Activated T-helper 1 cell treated with anti-CD3 and anti-CD28 coated beads, Interleukin-2, amount 50 U/mL, for 16 hours (primary cell): ENCODE measurements around the gene GLRB.
"Not testable (repeated sequence)": the region's sequence is repeated elsewhere in the genome, so short reads cannot be mapped to it uniquely, and the experiment has no call there.

Source experiments
- DNase-seq, 2 donors: peaks; one replicate each; pipeline ENCODE4 v3.0.0-alpha.2; 2020; ENCODE audit warnings: low read depth in 1 of 2, low spot score in 1 of 2

The GLRB gene

GRCh38 chr4:157075811-157076577 lies at the start of gene GLRB:
Gene GLRB (plus strand): TSS chr4:157076150. CDS start chr4:157078025, 1,875 bp downstream.
- no peak for DNase-seq

GRCh38 chr4:157035471-157035870 lies 40.5 kb upstream of the GLRB start:
- no peak for DNase-seq

GRCh38 chr4:157040405-157040804 lies 35.5 kb upstream of the GLRB start:
- no peak for DNase-seq

GRCh38 chr4:157043131-157043530 lies 32.8 kb upstream of the GLRB start:
- no peak for DNase-seq

GRCh38 chr4:157045507-157046127 lies 30.3 kb upstream of the GLRB start:
- DNase-seq, result no peak

- no peak for DNase-seq
These were observed 27.7 kb upstream of the GLRB start for GRCh38 chr4:157048248-157048647.

- no peak for DNase-seq
These were observed 25.4 kb upstream of the GLRB start for GRCh38 chr4:157050561-157050960.

GRCh38 chr4:157052429-157053040 lies 23.4 kb upstream of the GLRB start:
- DNase-seq, result no peak

GRCh38 chr4:157057218-157057617 lies 18.7 kb upstream of the GLRB start:
- no peak for DNase-seq

- not testable (repeated sequence) for DNase-seq
These were observed 17.1 kb upstream of the GLRB start for GRCh38 chr4:157058899-157059298.

- DNase-seq, result no peak
These were observed 3.9 kb upstream of the GLRB start for GRCh38 chr4:157072002-157072401.

- DNase-seq, result no peak
These were observed 549 bp upstream of the GLRB start for GRCh38 chr4:157075401-157075800.

GRCh38 chr4:157076578-157076947 lies 613 bp downstream of the GLRB start:
- no peak for DNase-seq

GRCh38 chr4:157079441-157079840 lies 3.5 kb downstream of the GLRB start:
- DNase-seq, result no peak

GRCh38 chr4:157080605-157081004 lies 4.7 kb downstream of the GLRB start:
- DNase-seq, result no peak

- no peak for DNase-seq
These were observed 19.8 kb downstream of the GLRB start for GRCh38 chr4:157095716-157096115.

GRCh38 chr4:157096439-157096838 lies 20.5 kb downstream of the GLRB start:
- no peak for DNase-seq

- no peak for DNase-seq
These were observed 23.6 kb downstream of the GLRB start for GRCh38 chr4:157099506-157099905.

- no peak for DNase-seq
These were observed 28.6 kb downstream of the GLRB start for GRCh38 chr4:157104541-157104940.

- no peak for DNase-seq
These were observed 38.7 kb downstream of the GLRB start for GRCh38 chr4:157114671-157115070.

GRCh38 chr4:157115613-157116335 lies 39.8 kb downstream of the GLRB start:
- no peak for DNase-seq

GRCh38 chr4:157121401-157121800 lies 45.5 kb downstream of the GLRB start:
- DNase-seq, result no peak
